DND-41 (cell line): ENCODE measurements around the gene RPRD2.

ENCODE experiments used
- CTCF ChIP-seq: IDR thresholded peaks from 2 replicates; pipeline ENCODE4 v1.5.1; 2012; ENCODE audit warnings: borderline replicate concordance, low read length, moderate library complexity, mild to moderate bottlenecking; ENCODE audit not compliant: poor library complexity, severe bottlenecking; ENCODE audit errors: extremely low read depth
- EZH2 ChIP-seq: IDR thresholded peaks from 3 replicates; pipeline ENCODE4 v1.6.1; 2012; ENCODE audit warnings: borderline replicate concordance, low read depth, mild to moderate bottlenecking, moderate library complexity, low read length, inconsistent platforms; ENCODE audit not compliant: severe bottlenecking

DNA sequence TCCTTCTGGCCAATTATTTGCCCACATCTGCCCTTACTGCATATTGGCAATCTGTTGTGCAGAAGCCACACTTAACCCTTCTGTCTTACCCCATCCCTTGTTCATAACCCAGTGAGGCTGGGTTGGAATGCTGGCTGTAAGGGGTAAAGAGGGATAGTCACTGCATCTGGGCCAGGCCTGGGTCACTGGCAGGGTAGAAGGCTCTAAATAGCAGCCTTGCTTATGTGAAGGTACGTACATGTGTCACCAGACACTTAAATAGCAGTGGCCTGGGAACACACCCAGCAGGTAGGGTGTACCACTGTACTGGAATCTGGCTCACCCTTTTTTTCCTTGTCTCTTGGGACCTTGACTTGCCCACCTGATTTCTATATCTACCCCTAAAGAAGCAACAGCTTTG lies 113.4 kb downstream of the RPRD2 start:
- TF ChIP-seq CTCF (no peak), EZH2 (no peak)
